Upper lobe of right lung (tissue), 1 donor: ENCODE data around the gene GABRD. TPM values are rescaled to one million over a fixed set of nuclear protein-coding genes. Genes with fewer than 3 reads are reported as not detected.

Source experiments
- ATAC-seq: fragments of 200-7000 bp; cut with Tn5 transposase; one replicate; pipeline ENCODE4 v1.9.1; 2020; ENCODE audit warnings: mild to moderate bottlenecking, moderate library complexity
- DNase-seq: peaks from one replicate; pipeline ENCODE4 v3.0.0-alpha.2; 2020
- H3K27ac ChIP-seq: fragments of 200-600 bp; one replicate; pipeline ENCODE4 v1.8.0; 2022
- H3K27me3 ChIP-seq: fragments of 200-600 bp; one replicate; pipeline ENCODE4 v1.8.0; 2022; ENCODE audit warnings: mild to moderate bottlenecking
- H3K36me3 ChIP-seq: fragments of 200-600 bp; one replicate; pipeline ENCODE4 v1.8.0; 2022
- H3K4me1 ChIP-seq: fragments of 200-600 bp; one replicate; pipeline ENCODE4 v1.8.0; 2022
- H3K4me3 ChIP-seq: fragments of 200-600 bp; one replicate; pipeline ENCODE4 v1.8.0; 2022; ENCODE audit warnings: mild to moderate bottlenecking
- H3K9me3 ChIP-seq: fragments of 200-600 bp; one replicate; pipeline ENCODE4 v1.8.0; 2022
- CTCF ChIP-seq: fragments of 200-600 bp; IDR thresholded peaks from one replicate; pipeline ENCODE4 v1.8.0; 2022; ENCODE audit warnings: antibody characterized with exemption
- intact Hi-C: fragments of 100-400 bp; cut with DNase I; formaldehyde crosslinking; loops from one replicate; pipeline ENCODE4 v1.11.0; 2022
- total RNA-seq: library from RNA; stranded (reverse); fragmentation: NEBNext Ultra II Directional; extraction: Animal tissue kit (Norgen Biotek cat#: 25700); gene quantifications from one replicate; pipeline ENCODE4 v1.2.1, GENCODE V29; 2021
- donor health status: DM: no; HTN: yes; CAD: no; lungs with severe emphysema.

Gene GABRD
- total RNA-seq, 1 donor from 2014 or later: 2.9 TPM

DNA sequence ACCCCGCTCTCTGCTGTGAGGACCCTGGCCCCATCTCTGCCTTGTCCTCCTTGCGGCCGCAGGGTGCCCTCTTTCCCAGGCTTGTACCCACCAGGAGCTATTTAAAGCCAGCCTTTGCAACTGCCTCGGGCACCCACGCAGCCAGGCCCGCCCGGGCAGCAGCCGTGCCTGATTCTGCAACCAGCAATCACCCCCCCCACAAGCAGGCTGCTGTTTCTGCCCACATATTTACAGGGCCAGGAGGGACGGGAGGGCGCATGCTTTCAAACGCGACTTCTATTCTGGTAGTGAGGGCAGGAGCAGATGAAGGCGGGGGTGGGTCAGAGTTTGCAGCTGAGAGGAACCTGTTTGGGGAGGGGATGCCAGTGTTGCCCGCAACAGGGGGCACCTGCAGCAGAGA lies 13.6 kb downstream of the GABRD start:
- ATAC-seq (no peak), DNase-seq (no peak)
- no peaks in the 10 kb centered on the region for H3K4me1 ChIP-seq
- intact Hi-C loops: no loop called here
- no peaks in the 10 kb centered on the region for H3K27me3 ChIP-seq
- no peak overlapping the region for H3K27ac ChIP-seq
- no peaks in the 10 kb centered on the region for H3K36me3 ChIP-seq
- H3K4me3 ChIP-seq: no peak overlapping the region
- H3K9me3 ChIP-seq: no peaks in the 10 kb centered on the region
- TF ChIP-seq CTCF: no peak

DNA sequence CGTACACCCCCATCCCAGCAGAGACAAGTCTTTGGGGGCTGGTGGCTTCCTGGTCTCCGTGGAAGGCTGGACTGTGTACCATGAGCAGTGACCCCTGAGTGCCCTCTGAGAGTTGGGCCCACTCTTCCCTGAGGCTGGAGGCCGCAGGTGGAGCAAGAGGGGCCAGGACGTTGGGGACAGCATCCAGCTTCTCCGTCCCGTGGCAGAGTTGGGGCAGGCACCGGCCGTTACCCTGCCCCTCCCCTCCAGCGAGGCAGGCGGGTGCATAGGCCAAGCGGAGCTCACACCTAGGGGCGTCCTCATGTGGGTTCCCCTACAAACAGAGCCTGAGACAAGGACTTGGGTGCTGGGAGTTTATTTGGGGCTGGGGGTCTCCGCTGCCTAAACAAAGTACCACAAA lies 14.0 kb downstream of the GABRD start:
- DNase-seq (no peak), ATAC-seq (no peak)
- Histone ChIP-seq H3K4me1 (no peaks in the 10 kb centered on the region), H3K27ac (no peak overlapping the region), H3K27me3 (no peaks in the 10 kb centered on the region), H3K36me3 (no peaks in the 10 kb centered on the region), H3K4me3 (no peak overlapping the region), H3K9me3 (no peaks in the 10 kb centered on the region)
- intact Hi-C loops: no loop called here
- TF ChIP-seq CTCF: no peak

DNA sequence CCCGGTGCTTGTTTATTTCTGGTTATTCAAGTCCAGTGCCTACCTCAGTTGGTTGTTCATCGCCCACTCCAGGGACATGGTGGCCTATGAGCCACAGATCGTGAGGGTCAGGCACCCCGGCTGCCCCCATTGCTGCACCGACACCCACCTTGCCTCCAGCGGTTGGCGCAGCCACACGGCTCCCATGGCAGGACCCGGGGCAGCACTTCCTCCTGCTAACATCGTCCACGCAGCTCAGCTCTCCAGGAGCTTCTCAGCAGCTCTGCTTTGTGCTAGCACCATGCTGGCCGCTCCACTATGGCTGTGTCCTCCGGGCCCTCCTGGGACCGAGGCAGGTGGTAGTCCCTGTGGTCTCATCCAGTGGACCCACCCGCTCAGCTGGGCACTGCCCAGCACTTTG lies 17.1 kb downstream of the GABRD start:
- Histone ChIP-seq H3K36me3 (no peaks in the 10 kb centered on the region), H3K4me3 (no peak overlapping the region), H3K27ac (no peak overlapping the region), H3K27me3 (no peaks in the 10 kb centered on the region), H3K4me1 (no peaks in the 10 kb centered on the region), H3K9me3 (no peaks in the 10 kb centered on the region)
- no peak for ATAC-seq
- TF ChIP-seq CTCF: no peak
- intact Hi-C loops: no loop called here
- no peak for DNase-seq

DNA sequence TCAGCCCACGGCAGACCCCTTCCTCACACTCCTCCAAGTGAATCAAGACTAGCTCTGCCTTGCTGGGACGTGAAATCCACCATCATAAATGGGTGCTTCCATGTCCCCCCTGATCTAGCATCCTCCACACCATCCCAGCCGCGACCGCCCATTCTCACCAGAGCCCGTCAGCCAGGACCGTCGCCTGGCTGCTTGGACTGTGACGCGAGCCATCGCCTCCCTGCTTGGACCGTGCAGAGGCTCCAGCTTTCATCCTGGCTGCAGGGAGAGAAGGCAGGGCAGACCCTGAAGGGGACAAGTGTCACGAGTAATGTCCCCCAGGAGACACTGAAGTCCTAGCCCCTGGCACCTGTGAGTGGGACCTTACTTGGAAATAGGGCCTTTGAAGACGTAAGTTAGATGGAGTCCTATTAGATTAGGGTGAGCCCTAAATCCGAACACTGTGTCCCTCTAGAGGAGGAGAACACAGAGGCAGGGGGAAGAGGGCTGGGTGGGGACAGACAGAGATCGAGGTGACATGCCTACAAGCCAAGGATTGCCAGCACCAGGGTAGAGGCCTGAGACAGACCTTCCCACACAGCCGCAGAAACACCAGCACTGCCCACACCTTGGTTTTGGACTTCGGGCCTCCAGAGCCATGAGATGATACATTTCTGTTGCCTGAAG lies 18.3 kb downstream of the GABRD start:
- intact Hi-C loops: no loop called here
- no peak for TF ChIP-seq CTCF
- Histone ChIP-seq H3K4me1 (no peaks in the 10 kb centered on the region), H3K36me3 (no peaks in the 10 kb centered on the region), H3K27ac (no peak overlapping the region), H3K4me3 (no peak overlapping the region), H3K9me3 (no peaks in the 10 kb centered on the region), H3K27me3 (no peaks in the 10 kb centered on the region)
- ATAC-seq: no peak
- no peak for DNase-seq

DNA sequence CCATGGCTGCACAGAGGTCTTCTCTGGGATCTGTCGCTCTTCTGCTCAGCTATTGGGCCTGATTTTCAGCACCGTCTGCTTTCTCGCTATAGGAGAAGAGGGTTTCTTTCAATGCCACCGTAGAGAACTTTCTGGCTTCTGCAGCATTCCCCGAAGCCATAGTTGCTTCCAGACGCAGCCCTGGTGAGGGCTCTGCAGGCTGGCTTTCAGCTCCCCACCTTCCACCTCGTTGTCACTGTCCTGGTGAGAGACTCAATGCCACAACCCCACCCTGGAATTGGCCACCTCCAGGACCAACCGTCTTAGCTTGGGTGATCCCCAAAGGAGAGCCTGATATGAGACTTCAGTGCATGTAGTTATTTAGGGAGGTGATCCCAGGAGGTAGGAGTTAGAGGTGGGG lies 19.1 kb downstream of the GABRD start:
- Histone ChIP-seq H3K27ac (no peak overlapping the region), H3K9me3 (no peaks in the 10 kb centered on the region), H3K36me3 (no peaks in the 10 kb centered on the region), H3K4me1 (no peaks in the 10 kb centered on the region), H3K4me3 (no peak overlapping the region), H3K27me3 (no peaks in the 10 kb centered on the region)
- intact Hi-C loops: no loop called here
- no peak for TF ChIP-seq CTCF
- DNase-seq: no peak
- ATAC-seq: no peak

DNA sequence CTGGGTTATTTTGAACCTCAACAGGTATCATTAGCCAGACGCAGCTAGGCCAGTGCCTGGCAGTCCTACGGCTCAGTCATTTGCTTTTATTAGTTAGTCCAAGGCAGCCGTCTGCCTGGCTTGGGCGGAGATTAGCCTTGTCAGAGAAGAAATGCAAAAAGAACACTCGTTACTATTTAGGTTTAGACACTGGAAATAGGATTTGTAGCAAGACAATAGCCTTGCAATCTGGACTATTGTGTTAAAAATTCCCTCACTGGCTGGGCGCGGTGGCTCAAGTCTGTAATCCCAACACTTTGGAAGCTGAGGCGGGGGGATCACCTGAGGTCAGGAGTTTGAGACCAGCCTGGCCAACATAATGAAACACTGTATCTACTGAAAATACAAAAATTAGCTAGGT lies 20.1 kb downstream of the GABRD start:
- Histone ChIP-seq H3K4me3 (no peak overlapping the region), H3K36me3 (no peaks in the 10 kb centered on the region), H3K27me3 (no peaks in the 10 kb centered on the region), H3K27ac (no peak overlapping the region), H3K9me3 (no peaks in the 10 kb centered on the region), H3K4me1 (no peaks in the 10 kb centered on the region)
- no peak for TF ChIP-seq CTCF
- intact Hi-C loops: no loop called here
- no peak for ATAC-seq
- no peak for DNase-seq
